OCI-M2 (cell line): ENCODE measurements around the gene CHML.

ENCODE experiments used
- DNase-seq: peaks from one replicate; lab custom pipeline; 2025; ENCODE audit not compliant: unreplicated experiment; lab: John Stamatoyannopoulos, UW

CHML gene

DNA sequence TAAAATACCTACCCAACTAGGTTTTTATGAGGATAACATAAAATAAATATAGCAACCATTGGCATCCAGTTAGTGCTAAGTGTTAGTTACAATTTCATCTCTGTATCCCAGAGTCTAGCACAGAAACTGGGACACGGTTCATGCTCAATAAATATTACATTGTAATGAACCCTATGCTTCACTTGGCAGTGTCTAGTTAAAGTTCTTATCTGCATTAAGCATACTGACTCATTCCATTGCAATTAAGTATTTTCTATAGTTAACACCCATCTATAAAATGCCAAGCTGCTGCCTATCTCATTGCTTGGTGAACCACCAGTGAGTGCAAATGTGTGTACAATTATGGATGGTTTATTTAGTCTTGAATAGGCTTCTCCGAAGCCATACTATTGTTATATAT is 15.2 kb downstream of the CHML start:
- no peak for DNase-seq

DNA sequence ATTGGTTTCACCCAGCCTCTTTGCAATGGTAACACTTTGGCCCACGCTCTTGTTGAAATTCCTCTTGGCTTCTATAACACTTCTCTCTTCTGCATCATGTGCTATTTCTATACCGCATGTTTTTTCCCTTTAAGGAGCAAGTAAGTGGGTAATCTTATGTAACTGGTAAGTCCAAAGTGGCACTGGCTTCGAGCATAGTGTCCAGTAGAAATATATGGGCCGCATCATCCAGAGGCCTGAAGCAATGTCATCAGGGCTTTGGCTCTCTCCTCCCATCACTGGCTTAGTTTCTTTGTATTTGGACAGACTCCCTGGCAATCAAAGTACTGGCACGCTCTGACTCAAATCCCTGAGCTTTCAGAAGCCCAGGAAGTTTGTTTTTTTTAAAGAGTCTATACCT is 17.5 kb downstream of the CHML start:
- no peak for DNase-seq

GRCh38 chr1:241617426-241617825 is 22.7 kb downstream of the CHML start:
- DNase-seq = no peak

DNA sequence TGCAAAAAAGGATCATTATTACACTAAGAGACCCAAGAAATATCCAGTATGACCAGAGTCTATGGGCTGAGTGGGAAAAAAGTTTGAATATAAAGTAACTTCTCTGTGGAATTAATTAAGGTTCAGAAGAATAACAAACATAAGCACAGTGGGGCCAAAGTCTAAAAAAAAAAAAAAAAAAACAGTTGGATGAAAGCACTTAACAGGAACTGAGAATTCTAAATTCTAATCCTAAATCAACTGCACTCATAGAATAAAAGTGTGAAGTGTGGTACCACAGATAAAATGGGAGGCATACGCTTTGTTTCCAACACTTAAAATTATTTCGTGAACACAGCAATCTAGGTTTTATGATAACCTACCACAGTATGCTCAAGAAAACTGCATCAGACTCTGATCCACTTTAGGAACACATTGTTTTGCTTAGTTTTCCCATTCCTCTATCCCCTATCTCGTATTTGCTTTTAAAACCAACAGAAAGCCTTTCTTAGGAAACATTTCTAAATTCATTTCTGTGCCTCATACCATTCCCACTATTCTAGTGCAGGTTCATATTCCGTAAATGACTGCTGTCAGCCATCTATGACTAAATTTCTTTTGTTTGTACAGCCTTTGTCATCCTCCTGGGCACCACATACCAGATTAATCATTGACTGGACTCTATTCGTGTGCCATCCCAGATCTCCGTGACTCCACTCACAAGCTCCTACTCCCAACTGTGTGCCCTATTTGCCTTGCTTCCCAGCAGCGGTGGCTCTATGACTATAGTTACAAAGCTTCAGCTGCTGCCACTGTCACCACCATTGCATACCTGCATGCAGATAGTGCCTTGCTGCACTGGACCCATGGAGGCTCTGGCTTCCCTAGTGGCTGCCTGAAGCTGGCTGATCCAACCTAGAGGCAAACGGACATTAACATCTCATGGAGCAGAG is 24.9 kb downstream of the CHML start:
- DNase-seq = no peak

DNA sequence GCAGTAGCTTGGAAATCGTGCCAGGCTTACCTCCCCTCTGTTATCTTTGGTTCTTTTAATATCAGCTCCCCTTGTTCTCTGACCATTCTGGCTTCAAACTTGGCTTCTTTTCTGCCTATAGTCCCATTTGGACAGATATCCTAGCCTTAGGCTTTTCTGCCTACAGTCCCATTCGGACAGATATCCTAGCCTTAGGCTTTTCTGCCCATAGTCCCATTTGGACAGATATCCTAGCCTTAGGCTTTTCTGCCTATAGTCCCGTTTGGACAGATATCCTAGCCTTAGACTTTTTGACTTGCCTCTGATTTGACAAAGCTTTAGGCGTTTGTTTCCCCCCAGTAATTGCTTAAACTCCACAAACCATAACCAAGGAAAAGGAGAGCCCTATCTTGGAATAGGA is 25.6 kb downstream of the CHML start:
- DNase-seq = no peak

DNA sequence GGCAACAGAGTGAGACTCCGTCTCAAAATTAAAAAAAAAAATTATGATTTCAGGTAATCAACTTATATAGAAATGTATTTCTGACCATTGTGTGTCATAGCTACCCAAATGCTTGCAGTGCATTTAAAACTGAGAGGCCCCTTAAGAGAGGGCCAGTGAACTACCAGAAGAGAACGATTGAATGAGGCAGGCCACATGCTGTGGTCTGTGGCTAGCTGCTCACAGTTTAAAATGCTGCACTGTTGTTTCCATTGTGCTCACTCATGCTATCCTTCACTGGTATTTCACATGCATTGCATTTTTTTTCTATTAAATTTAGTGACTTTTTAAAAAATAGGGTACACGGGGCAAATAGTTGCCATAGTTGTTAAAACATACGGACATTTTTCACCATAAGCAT is 26.0 kb downstream of the CHML start:
- no peak for DNase-seq

- no peak for DNase-seq
Observed at GRCh38 chr1:241612533-241613477, 27.4 kb downstream of the CHML start.

- DNase-seq = no peak
Observed at GRCh38 chr1:241611736-241612135, 28.4 kb downstream of the CHML start.

GRCh38 chr1:241611063-241611462 is 29.1 kb downstream of the CHML start:
- no peak for DNase-seq

GRCh38 chr1:241610056-241610815 is 29.9 kb downstream of the CHML start:
- no peak for DNase-seq

- DNase-seq = no peak
Observed at GRCh38 chr1:241608379-241609033, 31.7 kb downstream of the CHML start.

DNA sequence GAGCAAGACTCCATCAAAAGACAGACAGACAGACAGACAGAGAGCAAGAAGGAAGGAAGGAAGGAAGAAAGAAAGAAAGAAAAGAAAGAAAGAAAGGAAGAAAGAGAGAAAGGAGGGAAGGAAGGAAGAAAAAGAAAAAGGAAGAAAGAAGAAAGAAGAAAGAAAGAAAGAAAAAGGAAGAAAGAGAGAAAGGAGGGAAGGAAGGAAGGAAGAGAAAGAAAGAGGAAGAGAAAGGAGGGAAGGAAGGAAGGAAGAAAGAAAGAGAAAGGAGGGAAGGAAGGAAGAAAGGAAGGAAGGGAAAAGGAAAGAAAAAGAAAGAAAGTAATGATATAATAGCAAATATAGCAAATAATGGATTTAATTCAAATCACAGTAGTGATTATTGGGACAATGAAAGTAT is 32.7 kb downstream of the CHML start:
- DNase-seq = no peak

DNA sequence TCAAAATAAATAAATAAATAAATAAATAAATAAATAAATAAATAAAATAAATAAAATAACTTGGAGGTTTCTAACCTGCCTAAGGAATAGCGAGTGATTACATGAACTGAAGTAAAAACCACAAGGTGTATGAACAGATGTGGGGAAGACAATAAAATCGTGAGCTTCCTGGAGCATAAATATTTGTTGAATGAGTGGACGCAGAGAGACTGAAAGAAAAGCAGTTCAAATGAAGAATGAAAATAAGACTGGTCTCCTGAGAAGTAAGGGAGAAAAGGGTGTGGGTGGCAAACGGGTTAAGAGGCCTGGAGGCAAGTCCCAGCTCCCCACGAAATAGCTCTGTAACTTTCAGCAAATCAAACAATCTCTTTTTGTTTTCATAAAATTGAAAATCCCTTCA is 33.6 kb downstream of the CHML start:
- DNase-seq = no peak

DNA sequence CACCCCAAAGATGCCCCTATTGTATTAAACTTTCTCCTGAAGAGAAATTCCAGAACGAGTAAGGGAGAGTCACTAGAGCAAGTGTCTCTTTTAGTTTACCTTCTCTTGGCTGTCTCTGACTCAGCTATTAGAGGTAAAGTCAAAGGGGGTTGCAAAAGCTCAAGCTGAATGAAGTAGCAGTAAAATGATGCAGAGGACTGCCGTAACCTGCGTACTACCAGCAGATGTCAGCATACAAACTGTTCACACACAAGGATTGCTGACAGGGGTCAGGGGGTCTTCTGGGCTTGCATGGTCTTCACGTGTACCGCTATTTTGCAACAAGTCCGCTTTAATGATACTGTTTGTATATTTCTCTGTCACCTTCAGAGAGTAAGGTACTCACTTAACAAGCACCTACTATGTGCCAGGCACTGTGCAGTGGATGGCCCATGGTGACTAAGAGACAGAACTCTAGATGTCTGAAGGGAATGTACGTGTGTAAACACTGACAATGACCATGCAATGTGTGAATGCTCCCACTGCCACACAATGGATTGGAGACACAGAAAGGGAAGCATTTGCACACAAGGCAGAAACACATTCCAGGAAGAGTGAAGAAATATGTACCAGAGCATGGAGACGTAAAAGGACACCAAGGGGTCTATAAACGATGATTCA is 34.9 kb downstream of the CHML start:
- DNase-seq = no peak

- no peak for DNase-seq
Observed at GRCh38 chr1:241603731-241604245, 36.4 kb downstream of the CHML start.

DNA sequence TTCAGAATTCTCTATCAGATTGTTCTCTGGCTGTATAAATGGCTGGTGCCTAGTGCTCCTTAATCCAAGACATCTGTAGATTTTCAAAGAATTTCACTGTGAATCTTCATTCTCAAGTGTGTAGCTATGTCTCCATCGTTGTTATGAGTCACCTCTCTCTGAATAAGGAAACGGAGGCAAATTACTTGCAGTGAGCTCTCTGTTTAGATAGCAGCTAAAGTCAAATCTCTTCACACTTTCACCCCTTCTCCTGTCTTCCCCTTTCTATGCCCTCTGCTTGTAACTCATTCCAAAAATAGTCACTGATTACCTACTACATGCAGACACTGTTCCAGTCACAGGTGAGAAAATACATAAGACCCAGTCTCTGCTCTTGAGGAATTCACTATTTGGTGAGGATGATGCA is 39.7 kb downstream of the CHML start:
- no peak for DNase-seq

DNA sequence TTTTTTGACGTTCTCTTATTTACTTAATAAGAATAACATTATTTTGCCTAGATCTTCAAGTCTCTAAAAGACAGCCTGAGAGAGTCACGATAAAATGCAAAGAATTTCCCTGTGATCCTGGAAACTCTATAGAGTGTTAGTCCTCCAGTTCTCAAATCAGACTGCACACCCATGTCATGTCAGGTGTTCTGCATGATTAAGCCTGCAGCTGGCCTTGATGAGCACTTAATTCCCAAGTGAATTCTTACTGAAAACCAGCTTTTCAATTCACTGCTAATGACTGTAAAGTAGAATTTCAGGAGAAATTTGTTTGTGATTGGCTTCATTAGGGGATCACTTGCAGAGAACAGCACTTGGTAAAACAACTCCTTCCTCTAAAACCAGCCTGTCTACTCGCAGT is 41.9 kb downstream of the CHML start:
- DNase-seq = no peak

GRCh38 chr1:241596633-241597032 is 43.5 kb downstream of the CHML start:
- DNase-seq = no peak

GRCh38 chr1:241593186-241593585 is 47.0 kb downstream of the CHML start:
- no peak for DNase-seq
